Hepatocyte (in vitro differentiated cells): Measurements from ENCODE around the gene SFRP5. TPM values are rescaled to one million over a fixed set of nuclear protein-coding genes. Genes with fewer than 3 reads are reported as not detected.

Experiments
- DNase-seq: peaks from one replicate; pipeline ENCODE4 v3.0.0-alpha.2; 2016; ENCODE audit warnings: low spot score
- H2AFZ ChIP-seq: fragments of 200-600 bp; sonication (generic); 2 replicates; pipeline ENCODE4 v1.6.0; 2016; ENCODE audit warnings: antibody characterized with exemption, mild to moderate bottlenecking
- H3K27ac ChIP-seq: fragments of 200-600 bp; sonication (generic); 2 replicates; pipeline ENCODE4 v1.5.1; 2016; ENCODE audit warnings: mild to moderate bottlenecking
- H3K27me3 ChIP-seq: fragments of 200-600 bp; sonication (generic); 2 replicates; pipeline ENCODE4 v1.6.1; 2016
- H3K36me3 ChIP-seq: fragments of 200-600 bp; sonication (generic); replicated peaks from 2 replicates; pipeline ENCODE4 v1.5.1; 2016; ENCODE audit warnings: low read depth; ENCODE audit not compliant: insufficient read depth
- H3K4me1 ChIP-seq: fragments of 200-600 bp; sonication (generic); 2 replicates; pipeline ENCODE4 v1.5.1; 2016; ENCODE audit warnings: mild to moderate bottlenecking, moderate library complexity; ENCODE audit not compliant: insufficient read depth
- H3K4me2 ChIP-seq: fragments of 200-600 bp; sonication (generic); 2 replicates; pipeline ENCODE4 v1.6.0; 2016
- H3K4me3 ChIP-seq: fragments of 200-600 bp; sonication (generic); 2 replicates; pipeline ENCODE4 v1.5.1; 2016; ENCODE audit warnings: mild to moderate bottlenecking
- H3K79me2 ChIP-seq: fragments of 200-600 bp; sonication (generic); 2 replicates; pipeline ENCODE4 v1.6.0; 2017; ENCODE audit warnings: mild to moderate bottlenecking
- H3K9me2 ChIP-seq: fragments of 200-600 bp; sonication (generic); replicated peaks from 2 replicates; pipeline ENCODE4 v1.6.0; 2017; ENCODE audit warnings: mild to moderate bottlenecking; ENCODE audit not compliant: insufficient read depth
- H3K9me3 ChIP-seq: fragments of 200-600 bp; sonication (generic); 2 replicates; pipeline ENCODE4 v1.5.1; 2016; ENCODE audit warnings: low read depth, mild to moderate bottlenecking
- H4K20me1 ChIP-seq: fragments of 200-600 bp; sonication (generic); 2 replicates; pipeline ENCODE4 v1.6.0; 2016; ENCODE audit warnings: mild to moderate bottlenecking; ENCODE audit not compliant: insufficient read depth, poor library complexity, severe bottlenecking
- CTCF ChIP-seq: fragments of 200-600 bp; sonication (generic); IDR thresholded peaks from 2 replicates; pipeline ENCODE4 v1.5.1; 2016; ENCODE audit warnings: antibody characterized with exemption, mild to moderate bottlenecking; ENCODE audit not compliant: poor library complexity
- EZH2 ChIP-seq: fragments of 200-600 bp; sonication (generic); IDR thresholded peaks from 2 replicates; pipeline ENCODE4 v1.6.1; 2016; ENCODE audit warnings: antibody characterized with exemption, mild to moderate bottlenecking, borderline replicate concordance
- EZH2phosphoT487 ChIP-seq: fragments of 200-600 bp; sonication (generic); IDR thresholded peaks from one replicate; pipeline ENCODE4 v1.6.1; 2018; ENCODE audit warnings: antibody characterized with exemption, mild to moderate bottlenecking, low read depth, moderate library complexity; ENCODE audit not compliant: unreplicated experiment, severe bottlenecking
- WGBS: methylation state at CpG from one replicate; pipeline ENCODE4 v1.1.6; 2016; ENCODE audit warnings: low lambda C conversion rate; ENCODE audit errors: missing lambda C conversion rate; 5-methylcytosine and 5-hydroxymethylcytosine counted together
- polyA plus RNA-seq: library from polyadenylated mRNA; unstranded; fragments of >200 nt; fragmentation: Nextera tagmentation; extraction: Ambion mirVana; gene quantifications from 2 replicates; pipeline ENCODE4 v1.2.1, GENCODE V29; 2016
- total RNA-seq: library from RNA; depleted of rRNA; stranded (reverse); fragments of >200 nt; gene quantifications from 2 replicates; pipeline ENCODE4 v1.2.3, GENCODE V29; 2014

Gene SFRP5
- total and polyA plus RNA-seq, 2 experiments from 2014 or later = 17.2 to 48.9 TPM

GRCh38 chr10:97801422-97801821, 29.6 kb upstream of the SFRP5 start:
- no peaks in the 10 kb centered on the region for H3K27me3 ChIP-seq
- no peak for DNase-seq
- WGBS = 80% methylated on average over 5 of the region's 5 CpGs
- TF ChIP-seq EZH2 (no peak), EZH2phosphoT487 (no peak), CTCF (no peak)
- no peak overlapping the region for H3K4me2 ChIP-seq
- H3K36me3 ChIP-seq = no peaks in the 10 kb centered on the region
- H2AFZ ChIP-seq = no peak overlapping the region
- H3K27ac ChIP-seq = no peak overlapping the region
- H3K79me2 ChIP-seq = no peaks in the 10 kb centered on the region
- no peaks in the 10 kb centered on the region for H4K20me1 ChIP-seq
- no peak overlapping the region for H3K4me3 ChIP-seq
- H3K9me2 ChIP-seq = no peaks in the 10 kb centered on the region
- H3K9me3 ChIP-seq = no peaks in the 10 kb centered on the region
- no peaks in the 10 kb centered on the region for H3K4me1 ChIP-seq

- Histone ChIP-seq H2AFZ (no peak overlapping the region), H3K36me3 (no peaks in the 10 kb centered on the region), H3K4me2 (no peak overlapping the region), H3K27ac (no peak overlapping the region), H3K4me1 (no peaks in the 10 kb centered on the region), H3K79me2 (no peaks in the 10 kb centered on the region), H3K27me3 (no peaks in the 10 kb centered on the region), H4K20me1 (no peaks in the 10 kb centered on the region), H3K9me3 (no peaks in the 10 kb centered on the region), H3K9me2 (no peaks in the 10 kb centered on the region), H3K4me3 (no peak overlapping the region)
- TF ChIP-seq EZH2phosphoT487 (no peak), CTCF (no peak), EZH2 (no peak)
- WGBS = 91% methylated on average over 9 of the region's 9 CpGs
- DNase-seq = no peak
Measured at GRCh38 chr10:97800474-97800873, 28.7 kb upstream of the SFRP5 start.

DNA sequence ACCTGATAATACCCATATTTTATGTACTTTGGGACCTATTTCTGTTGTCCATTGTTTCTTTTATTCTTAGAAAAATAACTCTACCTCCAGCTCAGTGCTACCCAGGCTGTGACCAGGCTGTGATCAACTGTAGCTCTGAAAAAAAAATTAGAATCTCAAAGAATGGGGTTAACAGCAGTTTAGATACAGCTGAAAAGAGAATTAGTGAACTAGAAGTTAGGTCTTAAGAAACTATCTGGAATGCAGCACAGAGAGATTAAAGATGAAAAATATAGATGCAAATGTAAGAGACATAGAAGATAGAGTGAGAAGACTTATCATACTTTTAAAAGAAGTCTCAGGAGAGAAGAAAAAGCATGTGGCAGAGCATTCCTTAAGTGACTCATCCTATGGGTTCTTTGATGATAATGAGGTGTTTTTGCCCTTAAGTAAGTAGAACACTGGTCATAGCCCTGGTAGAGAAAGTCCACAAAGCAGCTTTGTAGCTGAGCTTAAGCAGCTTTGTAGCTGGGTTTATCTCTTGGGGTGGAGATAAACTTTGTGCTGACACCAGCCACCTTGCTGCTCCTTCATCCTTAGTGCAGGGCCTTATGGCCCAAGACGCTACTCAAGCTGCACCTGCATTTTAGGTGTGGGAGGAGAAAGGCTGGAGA, 27.3 kb upstream of the SFRP5 start:
- Histone ChIP-seq H3K27ac (no peak overlapping the region), H3K79me2 (no peaks in the 10 kb centered on the region), H3K4me2 (no peak overlapping the region), H4K20me1 (no peaks in the 10 kb centered on the region), H2AFZ (no peak overlapping the region), H3K27me3 (no peaks in the 10 kb centered on the region), H3K4me3 (no peak overlapping the region), H3K9me3 (no peaks in the 10 kb centered on the region), H3K4me1 (no peaks in the 10 kb centered on the region), H3K36me3 (no peaks in the 10 kb centered on the region), H3K9me2 (no peaks in the 10 kb centered on the region)
- no peak for DNase-seq
- 79% methylated on average over 1 of the region's 1 CpG for WGBS
- TF ChIP-seq EZH2 = no peak
- no peak for TF ChIP-seq EZH2phosphoT487

GRCh38 chr10:97796651-97797050, 24.9 kb upstream of the SFRP5 start:
- WGBS = 65% methylated on average over 3 of the region's 3 CpGs
- Histone ChIP-seq H3K9me2 (no peaks in the 10 kb centered on the region), H3K27ac (no peak overlapping the region), H3K36me3 (no peaks in the 10 kb centered on the region), H3K4me1 (no peaks in the 10 kb centered on the region), H2AFZ (no peak overlapping the region), H4K20me1 (no peaks in the 10 kb centered on the region), H3K9me3 (no peaks in the 10 kb centered on the region), H3K4me2 (no peak overlapping the region), H3K79me2 (no peaks in the 10 kb centered on the region), H3K27me3 (no peaks in the 10 kb centered on the region), H3K4me3 (no peak overlapping the region)
- DNase-seq = no peak
- TF ChIP-seq EZH2phosphoT487 = no peak
- TF ChIP-seq EZH2 = no peak
- TF ChIP-seq CTCF = no peak
